Measurements from ENCODE around the gene OSCP1.

- TF ChIP-seq EZH2phosphoT487 (IDR thresholded peaks at IDR 0.05; ENCODE audit: borderline replicate concordance) (no peak), CTCF (conservative IDR thresholded peaks at IDR 0.05; ENCODE audit: low read length) (no peak)
Measured at GRCh38 chr1:36442337-36442736, 7.9 kb downstream of the OSCP1 start.
